Thyroid gland (tissue), 4 donors: ENCODE data around the gene RPH3AL. TPM values are rescaled to one million over a fixed set of nuclear protein-coding genes. Genes with fewer than 3 reads are reported as not detected.
"Not testable (repeated sequence)": the region's sequence is repeated elsewhere in the genome, so short reads cannot be mapped to it uniquely, and the experiment has no call there.

Experiments used
- DNase-seq, 2 donors: peaks; one replicate each; pipeline ENCODE4 v3.0.0-alpha.2; 2019
- H3K27ac ChIP-seq, 3 donors: fragments of 200-600 bp; sonication (generic); 1 replicate in 2 of 3; 2 replicates in 1 of 3; pipeline ENCODE4 v1.5.1; 2016 to 2019; ENCODE audit warnings: mild to moderate bottlenecking in 1 of 3, moderate library complexity in 1 of 3
- H3K27me3 ChIP-seq: fragments of 200-600 bp; sonication (generic); one replicate; pipeline ENCODE4 v1.5.1; 2019
- H3K36me3 ChIP-seq, 2 donors: fragments of 200-600 bp; sonication (generic); one replicate each; pipeline ENCODE4 v1.5.1; 2016 to 2019
- H3K4me1 ChIP-seq, 2 donors: fragments of 200-600 bp; sonication (generic); one replicate each; pipeline ENCODE4 v1.5.1; 2017 to 2019
- H3K4me3 ChIP-seq, 3 donors: fragments of 200-600 bp; sonication (generic); replicated peaks in 1 of 3; 1 replicate in 2 of 3; 2 replicates in 1 of 3; pipeline ENCODE4 v1.5.1; 2016; ENCODE audit warnings: mild to moderate bottlenecking in 1 of 3
- H3K9me3 ChIP-seq: fragments of 200-600 bp; sonication (generic); one replicate; pipeline ENCODE4 v1.5.1; 2017
- CTCF ChIP-seq, 6 experiments: fragments of 200-600 bp in 3 of 6; fragments of 450-650 bp in 3 of 6; sonication (generic) in 3 of 6; IDR thresholded peaks; one replicate each; pipeline ENCODE4 v1.5.1; 2016 to 2019; ENCODE audit warnings: antibody characterized with exemption in 6 of 6, mild to moderate bottlenecking in 2 of 6, inconsistent platforms in 1 of 6, moderate library complexity in 1 of 6
- POLR2A ChIP-seq, 2 donors: fragments of 450-650 bp; IDR thresholded peaks; one replicate each; pipeline ENCODE4 v1.6.1; 2017; ENCODE audit warnings: antibody characterized with exemption in 2 of 2, mild to moderate bottlenecking in 2 of 2, moderate library complexity in 1 of 2
- WGBS, 2 donors: methylation state at CpG; one replicate each; pipeline ENCODE4 v1.1.5; 2017; 5-methylcytosine and 5-hydroxymethylcytosine counted together
- intact Hi-C: fragments of 100-400 bp; cut with DNase I; formaldehyde crosslinking; loops from one replicate; pipeline ENCODE4 v1.15.1; 2023
- total RNA-seq, 4 donors: library from RNA; depleted of rRNA; stranded (reverse); fragments of >200 nt; gene quantifications; one replicate each; pipeline ENCODE4 v1.2.3, GENCODE V29; 2016

RPH3AL gene
- total RNA-seq, 4 donors from 2014 or later, result 19.1 to 47.7 (median 42.5) TPM

- TF ChIP-seq CTCF (IDR thresholded peaks at IDR 0.05) (no peak), POLR2A (IDR thresholded peaks at IDR 0.05) (no peak)
- Histone ChIP-seq H3K36me3 (peaks cover 0 to 16% of the 10 kb centered on the region in 2 donors), H3K4me1 (no peaks in the 10 kb centered on the region), H3K9me3 (no peaks in the 10 kb centered on the region), H3K27ac (no peak overlapping the region), H3K27me3 (no peaks in the 10 kb centered on the region), H3K4me3 (no peak overlapping the region)
- intact Hi-C loops, result no loop called here
- DNase-seq, result no peak
- 86 to 89% methylated on average over 28 to 35 of the region's 35 CpGs for WGBS, 2 donors
These were observed 31.1 kb downstream of the RPH3AL start for GRCh38 chr17:321386-321941.

GRCh38 chr17:320809-321385 is 31.7 kb downstream of the RPH3AL start:
- no peak for DNase-seq
- no peaks in the 10 kb centered on the region for H3K27me3 ChIP-seq
- intact Hi-C loops, result no loop called here
- H3K36me3 ChIP-seq, result peaks cover 0 to 16% of the 10 kb centered on the region in 2 donors
- H3K4me1 ChIP-seq, result no peaks in the 10 kb centered on the region
- no peaks in the 10 kb centered on the region for H3K9me3 ChIP-seq
- H3K4me3 ChIP-seq, result no peak overlapping the region
- TF ChIP-seq CTCF (IDR thresholded peaks at IDR 0.05), result no peak
- no peak for TF ChIP-seq POLR2A (IDR thresholded peaks at IDR 0.05)
- no peak overlapping the region for H3K27ac ChIP-seq
- WGBS, 2 donors, result 76 to 82% methylated on average over 11 to 25 of the region's 25 CpGs

- TF ChIP-seq POLR2A (IDR thresholded peaks at IDR 0.05) (no peak), CTCF (IDR thresholded peaks at IDR 0.05) (no peak)
- Histone ChIP-seq H3K27me3 (no peaks in the 10 kb centered on the region), H3K4me1 (no peaks in the 10 kb centered on the region), H3K9me3 (no peaks in the 10 kb centered on the region), H3K36me3 (peaks cover 0 to 10% of the 10 kb centered on the region in 2 donors), H3K27ac (no peak overlapping the region), H3K4me3 (no peak overlapping the region)
- no peak for DNase-seq
- intact Hi-C loops, result no loop called here
- 76 to 92% methylated on average over 9 of the region's 9 CpGs for WGBS, 2 donors
These were observed 32.5 kb downstream of the RPH3AL start for GRCh38 chr17:320139-320538.

- DNase-seq, result no peak
- Histone ChIP-seq H3K9me3 (no peaks in the 10 kb centered on the region), H3K4me3 (no peak overlapping the region), H3K27me3 (no peaks in the 10 kb centered on the region), H3K4me1 (no peaks in the 10 kb centered on the region), H3K27ac (no peak overlapping the region), H3K36me3 (peaks cover 0 to 10% of the 10 kb centered on the region in 2 donors)
- WGBS, 2 donors, result 90 to 95% methylated on average over 7 to 12 of the region's 12 CpGs
- no peak for TF ChIP-seq POLR2A (IDR thresholded peaks at IDR 0.05)
- TF ChIP-seq CTCF (IDR thresholded peaks at IDR 0.05), result no peak
- intact Hi-C loops, result no loop called here
These were observed 33.3 kb downstream of the RPH3AL start for GRCh38 chr17:319266-319665.

GRCh38 chr17:317070-317469 is 35.5 kb downstream of the RPH3AL start:
- H3K9me3 ChIP-seq, H3K4me1 ChIP-seq, intact Hi-C loops, H3K27me3 ChIP-seq, DNase-seq, H3K36me3 ChIP-seq, H3K27ac ChIP-seq, H3K4me3 ChIP-seq: not testable (repeated sequence)
- 86 to 93% methylated on average over 2 of the region's 2 CpGs for WGBS, 2 donors

- WGBS, 2 donors, result 65 to 69% methylated on average over 2 of the region's 2 CpGs
- H3K4me1 ChIP-seq, DNase-seq, H3K36me3 ChIP-seq, intact Hi-C loops, H3K27me3 ChIP-seq, H3K4me3 ChIP-seq, H3K9me3 ChIP-seq, H3K27ac ChIP-seq: not testable (repeated sequence)
These were observed 37.2 kb downstream of the RPH3AL start for GRCh38 chr17:315399-315798.

- H3K4me3 ChIP-seq, intact Hi-C loops, DNase-seq, H3K9me3 ChIP-seq, H3K36me3 ChIP-seq, H3K27me3 ChIP-seq, H3K27ac ChIP-seq, H3K4me1 ChIP-seq: not testable (repeated sequence)
- whole genome bisulfite sequencing, 2 donors, result 88 to 98% methylated on average over 1 of the region's 1 CpG
These were observed 38.0 kb downstream of the RPH3AL start for GRCh38 chr17:314614-314944.
